Esophagus muscularis mucosa (tissue), 4 donors: Measurements from ENCODE around the gene ANAPC10.

ENCODE experiments used
- CTCF ChIP-seq, 3 experiments: fragments of 200-600 bp in 2 of 3; fragments of 450-650 bp in 1 of 3; sonication (generic) in 2 of 3; IDR thresholded peaks; one replicate each; pipeline ENCODE4 v1.5.1; 2017 to 2019; ENCODE audit warnings: antibody characterized with exemption in 3 of 3, mild to moderate bottlenecking in 2 of 3, moderate library complexity in 1 of 3
- EP300 ChIP-seq: sonication (generic); formaldehyde crosslinking; IDR thresholded peaks from one replicate; pipeline ENCODE4 v1.6.1; 2017; ENCODE audit warnings: antibody characterized with exemption
- POLR2A ChIP-seq: fragments of 450-650 bp; IDR thresholded peaks from one replicate; pipeline ENCODE4 v1.6.1; 2017; ENCODE audit warnings: antibody characterized with exemption, moderate library complexity, mild to moderate bottlenecking, low read depth

- TF ChIP-seq CTCF (IDR thresholded peaks at IDR 0.05) = no peak
- TF ChIP-seq POLR2A = no peak
- no peak for TF ChIP-seq EP300
These were observed 53.7 kb downstream of the ANAPC10 start for GRCh38 chr4:145044341-145044740.
